Stimulated activated CD8-positive, alpha-beta memory T cell treated with anti-CD3 and anti-CD28 coated beads, Interleukin-7, amount 100 ng/mL, for 48 hours (primary cell): ENCODE results near the gene THTPA.
"Not testable (repeated sequence)": the region's sequence is repeated elsewhere in the genome, so short reads cannot be mapped to it uniquely, and the experiment has no call there.

Source experiments
- DNase-seq, 2 donors: peaks; one replicate each; pipeline ENCODE4 v3.0.0-alpha.2; 2020; ENCODE audit warnings: low read depth in 1 of 2; ENCODE audit errors: extremely low read depth in 1 of 2

THTPA gene

GRCh38 chr14:23580152-23580926, 24.3 kb downstream of the THTPA start:
- no peak for DNase-seq

DNA sequence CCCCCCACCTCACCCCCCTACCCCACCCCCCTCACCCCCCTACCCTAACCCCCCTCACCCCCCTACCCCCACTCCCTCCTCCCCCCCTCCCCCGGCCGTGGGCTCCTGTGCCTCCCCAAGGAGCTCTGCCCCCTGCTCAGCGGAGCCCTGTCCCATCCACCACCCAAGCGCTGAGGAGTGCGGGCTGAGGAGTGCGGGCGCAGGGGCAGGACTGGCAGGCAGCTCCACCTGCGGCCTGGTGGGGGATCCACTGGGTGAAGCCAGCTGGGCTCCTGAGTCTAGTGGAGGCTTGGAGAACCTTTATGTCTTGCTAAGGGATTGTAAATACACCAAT, 24.8 kb downstream of the THTPA start:
- DNase-seq: no peak

DNA sequence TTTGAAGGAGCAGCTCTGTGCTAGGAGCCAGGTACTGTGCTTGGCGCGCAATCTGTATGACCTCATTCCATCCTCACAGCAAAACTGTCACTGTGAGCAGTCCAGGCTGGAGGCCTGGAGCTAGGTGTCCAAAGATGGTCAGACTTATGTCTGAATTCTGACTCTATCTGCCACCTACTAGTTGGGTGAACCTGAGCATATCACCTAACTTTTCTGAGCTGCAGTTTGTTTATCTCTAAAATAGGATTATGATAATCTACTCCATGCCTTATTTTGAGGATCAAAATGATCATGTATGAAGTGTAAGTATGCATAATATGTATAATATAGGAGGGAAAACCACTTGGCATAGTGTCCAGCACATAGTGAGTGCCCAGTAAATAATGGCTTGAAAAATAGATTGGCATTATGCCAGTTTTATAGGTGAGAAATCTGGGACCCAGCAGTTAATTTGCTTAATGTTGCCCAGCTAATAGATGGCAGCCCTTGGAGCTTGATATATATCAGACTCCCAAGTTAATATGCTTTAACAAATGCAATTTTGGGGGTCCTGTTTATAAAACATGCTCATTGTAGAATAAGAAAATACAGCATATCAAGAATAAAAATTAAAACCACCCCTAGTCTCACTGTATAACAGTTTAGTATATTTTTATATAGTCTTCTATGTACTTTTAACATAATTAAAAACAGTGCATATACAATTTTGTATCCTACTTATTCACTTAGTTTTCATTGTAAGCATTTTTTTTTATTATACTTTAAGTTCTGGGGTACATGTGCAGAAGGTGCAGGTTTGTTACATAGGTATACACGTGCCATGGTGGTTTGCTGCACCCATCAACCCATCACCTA, 27.1 kb downstream of the THTPA start:
- no peak for DNase-seq

- not testable (repeated sequence) for DNase-seq
Observed at GRCh38 chr14:23583761-23584526, 27.9 kb downstream of the THTPA start.

DNA sequence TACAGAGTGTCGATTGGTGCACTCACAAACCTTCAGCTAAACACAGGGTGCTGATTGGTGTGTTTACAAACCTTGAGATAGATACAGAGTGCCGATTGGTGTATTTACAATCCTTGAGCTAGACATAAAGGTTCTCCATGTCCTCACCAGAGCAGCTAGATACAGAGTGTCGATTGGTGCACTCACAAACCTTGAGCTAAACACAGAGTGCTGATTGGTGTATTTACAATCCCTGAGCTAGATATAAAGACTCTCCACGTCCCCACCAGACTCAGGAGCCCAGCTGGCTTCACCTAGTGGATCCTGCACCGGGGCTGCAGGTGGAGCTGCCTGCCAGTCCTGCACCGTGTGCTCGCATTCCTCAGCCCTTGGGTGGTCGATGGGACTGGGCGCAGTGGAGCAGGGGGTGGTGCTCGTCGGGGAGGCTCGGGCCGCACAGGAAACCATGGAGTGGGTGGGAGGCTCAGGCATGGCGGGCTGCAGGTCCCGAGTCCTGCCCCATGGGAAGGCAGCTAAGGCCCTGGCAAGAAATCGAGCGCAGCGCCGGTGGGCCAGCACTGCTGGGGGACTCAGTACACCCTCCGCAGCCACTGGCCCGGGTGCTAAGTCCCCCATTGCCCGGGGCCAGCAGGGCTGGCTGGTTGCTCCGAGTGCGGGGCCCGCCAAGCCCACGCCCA, 28.6 kb downstream of the THTPA start:
- DNase-seq: not testable (repeated sequence)

DNA sequence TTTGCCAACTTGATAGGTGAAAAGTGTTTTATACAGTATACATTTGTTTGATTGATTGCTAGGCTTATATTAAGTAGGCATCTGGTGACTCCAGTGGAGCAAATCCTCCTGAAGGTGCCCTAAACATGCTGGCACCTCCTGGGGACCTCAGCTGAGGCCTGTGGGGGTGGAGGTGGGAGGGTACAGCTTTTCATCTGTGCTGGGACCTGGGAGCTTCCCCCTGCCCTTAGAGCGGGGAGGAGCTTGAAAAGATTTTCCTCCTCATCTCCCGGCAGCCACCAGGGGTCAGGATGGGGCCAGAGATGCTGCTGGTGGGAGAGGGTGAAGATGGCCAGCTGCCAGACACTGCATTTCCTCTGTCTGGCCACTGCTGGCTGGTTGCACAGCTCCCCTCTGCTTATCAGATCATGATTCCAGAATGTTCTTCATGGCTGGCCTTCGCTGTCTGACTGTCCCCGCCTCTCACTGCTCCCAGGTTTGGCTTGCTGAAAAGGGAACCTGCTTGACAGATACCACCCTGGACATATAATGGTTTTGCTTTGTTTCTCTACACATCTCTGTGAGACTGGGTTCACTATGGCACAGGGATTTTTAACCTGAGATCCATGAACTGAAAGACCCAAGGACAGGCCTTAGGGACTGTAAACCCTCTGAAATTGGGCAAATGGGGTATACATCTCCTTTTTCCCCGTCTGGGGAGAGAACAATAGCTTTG, 33.0 kb downstream of the THTPA start:
- peak; percentile 55 to 78 for DNase-seq

DNA sequence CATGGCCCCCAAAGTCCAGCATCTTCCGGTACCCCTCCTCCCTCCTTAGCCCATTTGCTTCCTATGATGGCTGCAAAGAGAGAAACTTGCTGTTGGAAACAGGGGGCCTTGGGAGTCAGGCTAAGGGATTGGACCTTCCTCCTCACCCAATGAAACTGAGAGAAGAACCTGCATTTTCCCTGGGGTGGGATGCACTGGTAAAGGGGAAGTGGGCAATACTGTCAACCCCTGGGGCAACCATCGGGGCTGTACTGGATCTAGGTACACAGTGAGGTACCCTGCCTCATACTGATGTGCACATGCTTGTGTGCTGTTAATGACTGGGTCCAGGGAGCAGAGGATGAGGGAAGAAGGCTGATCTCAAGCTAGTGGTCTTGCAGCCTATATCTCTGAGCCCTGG, 33.5 kb downstream of the THTPA start:
- no peak for DNase-seq

DNA sequence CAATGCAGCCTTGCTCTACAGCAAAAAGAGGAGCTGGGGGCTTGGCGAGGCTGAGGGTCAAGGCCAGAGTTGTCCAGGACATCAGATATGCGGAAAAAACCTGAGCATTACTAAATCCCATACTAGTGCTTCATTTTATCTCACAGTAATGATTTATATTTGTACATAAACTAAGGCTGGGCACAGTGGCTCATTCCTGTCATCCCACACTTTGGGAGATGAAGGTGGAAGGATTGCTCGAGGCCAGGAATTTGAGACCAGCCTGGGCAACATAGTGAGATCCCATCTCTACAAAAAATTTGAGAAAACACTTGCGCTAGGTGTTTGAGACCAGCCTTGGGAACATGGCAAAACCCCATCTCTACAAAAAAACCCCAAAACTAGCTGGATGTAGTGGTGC, 34.1 kb downstream of the THTPA start:
- DNase-seq: no peak

- DNase-seq: not testable (repeated sequence)
Observed at GRCh38 chr14:23594191-23594590, 38.1 kb downstream of the THTPA start.

- no peak for DNase-seq
Observed at GRCh38 chr14:23600322-23600707, 44.2 kb downstream of the THTPA start.

DNA sequence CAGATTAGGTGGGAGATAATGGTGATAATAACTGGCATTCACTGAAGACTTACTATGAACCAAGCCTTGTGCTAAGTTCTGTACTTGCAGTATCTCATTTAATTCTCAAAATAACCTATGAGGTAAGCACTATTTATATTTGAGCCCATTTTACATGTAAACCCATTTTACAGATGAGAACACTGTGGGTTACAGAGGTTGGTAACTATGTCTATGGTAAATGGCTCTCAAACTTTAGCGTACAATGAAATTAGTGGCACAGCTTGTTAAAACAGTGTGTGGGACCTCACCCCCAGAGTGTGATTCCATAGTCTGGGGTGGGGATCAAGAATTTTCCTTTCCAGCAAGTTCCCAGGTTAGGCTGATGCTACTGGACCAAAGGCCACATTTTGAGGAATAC, 44.7 kb downstream of the THTPA start:
- no peak for DNase-seq

DNA sequence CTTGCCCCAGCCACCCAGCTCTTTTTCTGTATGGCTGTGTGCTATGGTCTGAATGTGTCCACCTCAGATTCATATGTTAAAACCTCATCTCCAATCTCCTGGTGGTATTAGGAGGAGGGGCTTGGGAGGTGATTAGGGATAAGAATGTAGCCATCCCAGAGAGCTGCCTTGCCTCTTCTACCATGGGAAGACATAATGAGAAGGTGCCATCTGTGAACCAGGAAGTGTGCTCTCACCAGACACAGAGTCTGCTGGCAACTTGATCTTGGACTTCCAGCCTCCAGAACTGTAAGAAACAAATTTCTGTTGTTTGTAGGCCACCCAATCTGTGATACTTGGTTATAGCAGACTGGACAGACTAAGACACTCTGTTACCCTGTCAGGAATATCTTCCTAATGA, 45.4 kb downstream of the THTPA start:
- no peak for DNase-seq

- DNase-seq: no peak
Observed at GRCh38 chr14:23601845-23602180, 45.7 kb downstream of the THTPA start.

- DNase-seq: no peak
Observed at GRCh38 chr14:23602181-23603095, 46.4 kb downstream of the THTPA start.

DNA sequence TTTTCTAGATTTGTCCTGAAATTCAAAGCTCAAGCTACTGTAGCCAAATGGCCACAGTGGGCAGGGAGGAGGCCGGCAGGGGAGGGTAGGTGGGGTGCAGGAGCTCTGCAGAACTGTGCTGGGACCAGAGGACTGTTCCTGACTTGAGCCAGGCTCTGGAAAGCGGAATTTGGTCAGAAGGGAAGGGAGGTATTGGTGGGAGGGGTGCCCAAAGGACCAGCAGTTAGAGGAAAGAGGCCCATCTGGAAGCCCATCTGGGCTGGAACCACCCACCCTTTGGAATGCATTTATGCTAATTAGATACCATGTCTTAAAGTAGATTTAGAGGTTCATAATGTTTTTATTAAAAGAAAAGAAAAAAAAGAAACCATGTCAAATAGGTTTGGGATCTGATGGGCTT, 47.0 kb downstream of the THTPA start:
- DNase-seq: no peak

GRCh38 chr14:23604148-23604547, 48.1 kb downstream of the THTPA start:
- no peak for DNase-seq

- DNase-seq: no peak
Observed at GRCh38 chr14:23604675-23605170, 48.7 kb downstream of the THTPA start.

DNA sequence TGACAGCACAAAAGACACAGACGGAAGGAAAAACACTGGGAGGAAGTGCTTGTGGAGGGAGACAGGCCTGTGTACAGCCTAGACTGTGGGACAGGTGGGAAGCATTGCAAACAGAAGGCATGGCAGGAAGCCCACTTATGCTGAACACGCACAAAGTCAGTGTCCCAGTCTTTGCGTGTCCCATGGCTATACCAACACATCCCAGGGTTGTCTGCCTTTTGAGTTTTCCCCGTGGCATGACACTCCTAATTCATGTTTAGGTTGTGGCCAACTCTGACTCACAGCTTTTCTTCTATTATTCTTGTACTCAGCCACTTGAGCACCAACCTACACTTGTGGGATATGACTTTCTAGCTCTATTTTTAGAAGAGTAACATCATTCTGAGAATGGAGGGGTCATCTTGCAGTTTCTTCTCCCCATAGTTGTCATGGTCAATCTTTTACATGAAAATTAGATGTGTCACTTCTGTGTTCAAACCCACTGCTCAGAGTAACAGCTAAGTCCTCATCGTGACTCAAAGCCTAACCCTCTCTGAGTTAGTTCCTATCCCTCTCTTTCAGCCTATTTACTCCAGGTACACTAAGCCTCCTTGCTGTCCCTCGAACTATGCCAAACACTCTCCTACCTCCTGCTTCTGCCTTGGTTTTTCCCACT, 50.0 kb downstream of the THTPA start:
- DNase-seq: peak in 1 of 2 donors; percentile 33

- no peak for DNase-seq
Observed at GRCh38 chr14:23608454-23608853, 52.4 kb downstream of the THTPA start.
